Vagina (tissue), 2 donors: Measurements from ENCODE around the gene GLDC. TPM values are rescaled to one million over a fixed set of nuclear protein-coding genes. Genes with fewer than 3 reads are reported as not detected.
"Not testable (repeated sequence)": the region's sequence is repeated elsewhere in the genome, so short reads cannot be mapped to it uniquely, and the experiment has no call there.

Source experiments
- DNase-seq, 2 donors: peaks; one replicate each; pipeline ENCODE4 v3.0.0-alpha.2; 2017; ENCODE audit errors: extremely low spot score in 2 of 2
- H3K27ac ChIP-seq: fragments of 200-600 bp; sonication (generic); one replicate; pipeline ENCODE4 v1.5.1; 2019
- H3K27me3 ChIP-seq: fragments of 200-600 bp; sonication (generic); one replicate; pipeline ENCODE4 v1.5.1; 2019
- H3K36me3 ChIP-seq, 2 donors: fragments of 200-600 bp; sonication (generic); one replicate each; pipeline ENCODE4 v1.5.1; 2017 to 2019
- H3K4me1 ChIP-seq: fragments of 200-600 bp; sonication (generic); one replicate; pipeline ENCODE4 v1.5.1; 2019
- H3K4me3 ChIP-seq, 2 donors: fragments of 200-600 bp; sonication (generic); 1 replicate in 1 of 2; 2 replicates in 1 of 2; pipeline ENCODE4 v1.5.1; 2016 to 2019
- H3K9me3 ChIP-seq: fragments of 200-600 bp; sonication (generic); one replicate; pipeline ENCODE4 v1.5.1; 2019
- CTCF ChIP-seq, 3 experiments: fragments of 450-650 bp in 2 of 3; fragments of 200-600 bp in 1 of 3; sonication (generic) in 1 of 3; IDR thresholded peaks; one replicate each; pipeline ENCODE4 v1.5.1; 2017 to 2019; ENCODE audit warnings: antibody characterized with exemption in 3 of 3, mild to moderate bottlenecking in 2 of 3, moderate library complexity in 2 of 3
- POLR2A ChIP-seq, 2 donors: fragments of 450-650 bp; IDR thresholded peaks; one replicate each; pipeline ENCODE4 v1.6.1; 2017; ENCODE audit warnings: antibody characterized with exemption in 2 of 2, mild to moderate bottlenecking in 2 of 2, moderate library complexity in 2 of 2
- POLR2AphosphoS5 ChIP-seq, 2 donors: sonication (generic); formaldehyde crosslinking; IDR thresholded peaks; one replicate each; pipeline ENCODE4 v1.9.0; 2017; ENCODE audit warnings: antibody characterized with exemption in 2 of 2, mild to moderate bottlenecking in 2 of 2, low read depth in 1 of 2; ENCODE audit not compliant: insufficient read depth in 1 of 2
- intact Hi-C: fragments of 100-400 bp; cut with DNase I; formaldehyde crosslinking; loops from one replicate; pipeline ENCODE4 v1.15.1; 2023
- total RNA-seq: library from RNA; depleted of rRNA; stranded (reverse); fragments of >200 nt; gene quantifications from one replicate; pipeline ENCODE4 v1.2.3, GENCODE V29; 2016

The GLDC gene
- total RNA-seq, 1 donor from 2014 or later, result 0.49 TPM

- intact Hi-C loops, result no loop called here
- TF ChIP-seq POLR2AphosphoS5 (IDR thresholded peaks at IDR 0.05; ENCODE audit: insufficient read depth in 1 of 2, low read depth in 1 of 2) (no peak), CTCF (IDR thresholded peaks at IDR 0.05) (no peak), POLR2A (IDR thresholded peaks at IDR 0.05) (no peak)
- Histone ChIP-seq H3K9me3 (no peaks in the 10 kb centered on the region), H3K27me3 (no peaks in the 10 kb centered on the region), H3K4me1 (no peaks in the 10 kb centered on the region), H3K36me3 (no peaks in the 10 kb centered on the region), H3K27ac (no peak overlapping the region), H3K4me3 (no peak overlapping the region)
- DNase-seq, result no peak
Measured at GRCh38 chr9:6543204-6543603, 102.3 kb downstream of the GLDC start.

GRCh38 chr9:6542617-6543016 is 102.9 kb downstream of the GLDC start:
- H3K4me3 ChIP-seq, DNase-seq, intact Hi-C loops, H3K27ac ChIP-seq, H3K4me1 ChIP-seq, H3K9me3 ChIP-seq, H3K27me3 ChIP-seq, H3K36me3 ChIP-seq: not testable (repeated sequence)

DNA sequence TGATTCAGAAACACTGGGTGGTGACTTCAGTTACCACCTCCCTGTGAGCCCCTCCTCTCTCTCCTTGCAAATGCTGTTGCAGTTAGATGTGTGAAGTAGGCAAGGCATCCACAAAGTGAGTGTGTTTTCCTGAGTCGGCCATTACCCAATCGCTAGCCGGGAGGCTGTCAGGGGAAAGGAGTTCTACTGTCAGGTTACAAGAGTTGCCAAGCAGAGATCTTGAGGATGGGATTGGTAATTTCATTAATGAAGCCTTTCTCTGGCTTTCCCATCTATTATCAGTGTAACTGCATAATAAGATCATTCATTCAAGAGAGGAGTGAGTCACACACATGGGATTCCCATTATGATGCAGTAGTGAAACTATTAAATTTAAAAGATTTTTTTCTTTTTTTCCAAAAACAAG is 106.9 kb downstream of the GLDC start:
- H3K27ac ChIP-seq, result no peak overlapping the region

DNA sequence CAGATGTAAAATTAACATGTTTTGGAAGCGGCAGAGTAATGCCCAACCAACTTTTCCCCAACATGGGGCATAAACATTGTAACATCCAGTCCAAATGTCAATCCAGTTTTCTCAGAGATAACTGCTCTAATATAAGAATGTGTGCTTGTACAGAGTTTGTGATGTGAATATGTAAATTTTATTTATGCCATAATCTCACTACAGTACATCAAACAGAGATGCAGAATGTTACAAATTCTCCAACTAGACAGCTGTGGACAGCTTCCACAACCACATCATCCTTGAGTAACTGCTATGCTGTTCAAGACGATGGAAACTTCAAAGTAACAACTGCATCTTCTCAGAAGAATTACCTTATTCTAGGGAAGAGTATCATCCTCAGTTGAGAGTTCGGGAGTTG is 109.9 kb downstream of the GLDC start:
- Histone ChIP-seq H3K4me1 (no peaks in the 10 kb centered on the region), H3K4me3 (no peak overlapping the region), H3K27ac (no peak overlapping the region), H3K9me3 (no peaks in the 10 kb centered on the region), H3K27me3 (no peaks in the 10 kb centered on the region), H3K36me3 (no peaks in the 10 kb centered on the region)
- TF ChIP-seq POLR2A (IDR thresholded peaks at IDR 0.05) (no peak), POLR2AphosphoS5 (IDR thresholded peaks at IDR 0.05; ENCODE audit: insufficient read depth in 1 of 2, low read depth in 1 of 2) (no peak)
- intact Hi-C loops, result no loop called here
- no peak for DNase-seq

More for the DNA sequence above, 106.9 kb downstream of the GLDC start:
- DNase-seq, result no peak
- no peaks in the 10 kb centered on the region for H3K27me3 ChIP-seq
- no peaks in the 10 kb centered on the region for H3K4me1 ChIP-seq
- no peaks in the 10 kb centered on the region for H3K36me3 ChIP-seq
- H3K4me3 ChIP-seq, result no peak overlapping the region
- intact Hi-C loops, result no loop called here
- TF ChIP-seq POLR2A (IDR thresholded peaks at IDR 0.05) (no peak), POLR2AphosphoS5 (IDR thresholded peaks at IDR 0.05; ENCODE audit: insufficient read depth in 1 of 2, low read depth in 1 of 2) (no peak), CTCF (IDR thresholded peaks at IDR 0.05) (no peak)
- H3K9me3 ChIP-seq, result no peaks in the 10 kb centered on the region

- no peak overlapping the region for H3K27ac ChIP-seq
- peaks cover 0 to 9% of the 10 kb centered on the region in 2 donors for H3K36me3 ChIP-seq
- no peaks in the 10 kb centered on the region for H3K27me3 ChIP-seq
- TF ChIP-seq POLR2AphosphoS5 (IDR thresholded peaks at IDR 0.05; ENCODE audit: insufficient read depth in 1 of 2, low read depth in 1 of 2), result no peak
- TF ChIP-seq POLR2A (IDR thresholded peaks at IDR 0.05), result no peak
- TF ChIP-seq CTCF (IDR thresholded peaks at IDR 0.05), result no peak
- peaks cover 11% of the 10 kb centered on the region for H3K9me3 ChIP-seq
- intact Hi-C loops, result no loop called here
- H3K4me1 ChIP-seq, result no peaks in the 10 kb centered on the region
- no peak overlapping the region for H3K4me3 ChIP-seq
- DNase-seq, result no peak
Measured at GRCh38 chr9:6525326-6526045, 120.0 kb downstream of the GLDC start.

- H3K4me3 ChIP-seq, result no peak overlapping the region
Measured at GRCh38 chr9:6522263-6522662, 123.3 kb downstream of the GLDC start.

More at GRCh38 chr9:6522263-6522662, 123.3 kb downstream of the GLDC start:
- H3K27me3 ChIP-seq, result no peaks in the 10 kb centered on the region
- peaks cover 0 to 9% of the 10 kb centered on the region in 2 donors for H3K36me3 ChIP-seq
- H3K9me3 ChIP-seq, result peaks cover 11% of the 10 kb centered on the region
- DNase-seq, result no peak
- intact Hi-C loops, result no loop called here
- TF ChIP-seq CTCF (IDR thresholded peaks at IDR 0.05) (no peak), POLR2AphosphoS5 (IDR thresholded peaks at IDR 0.05; ENCODE audit: insufficient read depth in 1 of 2, low read depth in 1 of 2) (no peak), POLR2A (IDR thresholded peaks at IDR 0.05) (no peak)
- H3K4me1 ChIP-seq, result no peaks in the 10 kb centered on the region
- H3K27ac ChIP-seq, result no peak overlapping the region
